Activated CD4-positive, alpha-beta memory T cell treated with anti-CD3 and anti-CD28 coated beads for 36 hours (primary cell): Measurements from ENCODE around the gene PHF8. TPM values are rescaled to one million over a fixed set of nuclear protein-coding genes. Genes with fewer than 3 reads are reported as not detected.
A peak's percentile ranks its signal among the peaks of the same experiment; 100 is the strongest.

ENCODE experiments used
- CTCF ChIA-PET: fragments of 350-600 bp; sonication (Branson Sonifier 250); formaldehyde crosslinking; loops from one replicate; lab custom pipeline; 2021; ENCODE audit warnings: antibody characterized with exemption, inconsistent platforms; lab: Charles Lee
- POLR2A ChIA-PET: fragments of 350-600 bp; sonication (Branson Sonifier 250); formaldehyde crosslinking; loops from one replicate; lab custom pipeline; 2021; ENCODE audit warnings: antibody characterized with exemption; lab: Charles Lee
- DNase-seq: peaks from one replicate; pipeline ENCODE4 v3.0.0-alpha.2; 2020
- H3K27ac Mint-ChIP-seq: one replicate; pipeline ENCODE4 v1.8.0; 2021; ENCODE audit warnings: mixed read lengths
- H3K27me3 Mint-ChIP-seq: one replicate; pipeline ENCODE4 v1.8.0; 2021; ENCODE audit warnings: mixed read lengths
- H3K36me3 Mint-ChIP-seq: one replicate; pipeline ENCODE4 v1.8.0; 2021; ENCODE audit warnings: mixed read lengths
- H3K4me1 Mint-ChIP-seq: one replicate; pipeline ENCODE4 v1.8.0; 2021; ENCODE audit warnings: low read depth, mixed read lengths
- H3K4me3 Mint-ChIP-seq: one replicate; pipeline ENCODE4 v1.8.0; 2021; ENCODE audit warnings: mild to moderate bottlenecking, mixed read lengths
- H3K9me3 Mint-ChIP-seq: one replicate; pipeline ENCODE4 v1.8.0; 2021; ENCODE audit warnings: mixed read lengths
- intact Hi-C: fragments of 100-400 bp; cut with micrococcal nuclease; formaldehyde crosslinking; loops from one replicate; pipeline ENCODE4 v1.15.1; 2023
- total RNA-seq, 2 experiments: library from RNA; stranded (reverse); gene quantifications; one replicate each; pipeline ENCODE4 v1.2.3, GENCODE V29; 2021

The PHF8 gene
- total RNA-seq, 2 experiments from 2014 or later, result 51.2 to 52.0 TPM

DNA sequence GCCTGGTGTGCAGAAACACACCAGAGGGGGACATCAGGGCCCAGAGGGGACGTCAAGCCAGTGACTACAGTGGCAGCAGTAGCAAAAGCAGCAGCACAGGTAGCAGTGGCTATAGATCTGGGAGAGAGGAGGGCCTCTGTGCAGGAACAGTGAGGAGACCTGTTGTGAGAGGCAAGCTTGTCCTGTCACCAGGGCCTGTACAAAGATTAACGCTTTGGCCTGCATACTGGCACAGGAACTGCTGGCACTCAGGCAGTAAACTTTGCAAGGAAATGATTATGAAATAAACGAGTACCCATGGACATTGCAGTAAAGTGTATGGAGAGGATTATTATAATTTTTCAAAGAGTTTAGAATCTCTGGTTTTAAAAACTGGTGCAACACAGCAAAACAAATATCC lies 5.5 kb upstream of the PHF8 start:
- CTCF ChIA-PET, result no interaction called here
- POLR2A ChIA-PET, result no interaction called here
- Mint-ChIP-seq H3K4me1 (peaks cover 9% of the 10 kb centered on the region), H3K36me3 (no peaks in the 10 kb centered on the region), H3K9me3 (no peaks in the 10 kb centered on the region), H3K4me3 (no peak overlapping the region), H3K27ac (no peak overlapping the region), H3K27me3 (no peaks in the 10 kb centered on the region)
- DNase-seq, result no peak
- intact Hi-C loops, result loop anchor here (10.0 kb wide), 3 partner anchors 395 to 965 kb away; partner anchors contain the start of genes RIBC1, SMC1A, TSPYL2 and TSR2

- intact Hi-C loops, result loop anchor here (10.0 kb wide), 3 partner anchors 396 to 964 kb away; partner anchors contain the start of genes RIBC1, SMC1A, TSPYL2 and TSR2
- H3K36me3 Mint-ChIP-seq, result no peaks in the 10 kb centered on the region
- H3K4me1 Mint-ChIP-seq, result peaks cover 9% of the 10 kb centered on the region
- no peak overlapping the region for H3K4me3 Mint-ChIP-seq
- ChIA-PET CTCF (no interaction called here), POLR2A (no interaction called here)
- no peaks in the 10 kb centered on the region for H3K27me3 Mint-ChIP-seq
- no peak overlapping the region for H3K27ac Mint-ChIP-seq
- no peaks in the 10 kb centered on the region for H3K9me3 Mint-ChIP-seq
- DNase-seq, result no peak
These were observed 4.1 kb upstream of the PHF8 start for GRCh38 chrX:54048412-54048811.

DNA sequence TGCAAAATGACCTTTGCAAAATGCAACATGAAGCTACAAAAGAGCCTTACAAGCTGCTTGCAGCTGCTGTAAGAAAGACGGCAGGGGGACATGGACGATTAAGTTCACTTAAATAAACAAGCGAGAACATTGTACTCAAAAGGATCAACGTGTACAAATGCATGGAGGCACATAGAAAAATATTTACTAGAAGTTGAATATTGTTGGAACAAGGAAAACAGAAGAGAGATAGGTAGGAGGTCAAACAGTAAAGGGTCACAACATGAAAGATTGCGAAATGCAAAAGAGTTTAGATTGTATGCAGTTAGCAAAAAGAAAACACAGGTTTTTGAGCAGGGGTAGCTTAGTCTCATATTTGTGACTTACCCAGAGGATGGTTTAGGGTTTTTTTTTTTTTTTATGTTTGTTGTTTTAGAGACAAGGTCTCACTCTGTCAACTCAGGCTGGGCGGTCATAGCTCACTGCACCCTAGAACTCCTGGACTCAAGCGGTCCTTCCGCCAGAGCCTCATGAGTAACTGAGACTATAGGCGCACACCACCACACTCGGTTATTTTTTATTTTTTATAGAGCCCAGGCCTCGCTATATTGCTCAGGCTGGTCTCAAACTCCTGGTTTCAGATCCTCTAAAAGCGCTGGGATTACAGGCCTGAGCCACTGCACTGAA lies 1.4 kb upstream of the PHF8 start:
- peaks cover 10% of the 10 kb centered on the region for H3K36me3 Mint-ChIP-seq
- H3K4me3 Mint-ChIP-seq, result peak overlapping the region; percentile 91
- H3K27me3 Mint-ChIP-seq, result no peaks in the 10 kb centered on the region
- CTCF ChIA-PET, result no interaction called here
- intact Hi-C loops, result loop anchor here (2.0 to 10.0 kb wide), 4 partner anchors 313 to 961 kb away; partner anchors contain the start of genes RIBC1, SMC1A, TSPYL2 and TSR2
- DNase-seq, result no peak
- peaks cover 17% of the 10 kb centered on the region for H3K4me1 Mint-ChIP-seq
- H3K27ac Mint-ChIP-seq, result peak overlapping the region; percentile 96
- H3K9me3 Mint-ChIP-seq, result no peaks in the 10 kb centered on the region
- POLR2A ChIA-PET, result interaction anchor here (1.0 to 1.6 kb wide), 2 partner anchors 116 to 136 kb away, joined by 3 to 5 read pairs; no protein-coding TSS in a partner anchor

DNA sequence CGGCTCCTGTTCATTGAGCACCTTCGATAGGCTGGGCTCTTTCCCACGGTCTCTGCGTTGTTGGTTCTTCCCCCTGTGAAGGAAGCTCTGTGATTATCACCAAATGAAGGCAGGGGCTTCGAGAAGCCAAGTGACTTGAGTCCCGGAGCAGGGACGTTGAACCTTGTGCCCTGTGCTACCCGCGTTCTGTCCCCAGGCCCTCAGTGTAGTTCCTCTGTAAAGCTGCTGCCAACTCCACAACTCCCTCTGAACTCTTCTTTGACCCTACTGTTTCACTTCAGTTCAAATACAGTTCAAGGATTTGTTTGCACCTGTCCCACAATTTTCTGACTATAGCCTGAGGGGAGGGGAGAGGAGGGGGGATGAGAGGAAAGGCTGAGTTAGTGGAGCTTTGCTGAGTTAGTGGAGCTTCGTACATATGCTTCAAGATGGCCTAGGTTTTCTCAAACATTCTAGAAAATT lies 635 bp upstream of the PHF8 start:
- Mint-ChIP-seq H3K4me1 (peaks cover 21% of the 10 kb centered on the region), H3K4me3 (peak overlapping the region; percentile 91), H3K9me3 (no peaks in the 10 kb centered on the region), H3K27ac (peak overlapping the region; percentile 96), H3K36me3 (peaks cover 13% of the 10 kb centered on the region), H3K27me3 (no peaks in the 10 kb centered on the region)
- intact Hi-C loops, result loop anchor here (1.0 to 10.0 kb wide), 9 partner anchors 138 to 960 kb away; partner anchors contain the start of genes APEX2, FAM120C, GNL3L and RIBC1
- no peak for DNase-seq
- ChIA-PET POLR2A (interaction anchor here (1.0 to 2.5 kb wide), 4 partner anchors 116 to 361 kb away, joined by 3 to 9 read pairs (median 4); no protein-coding TSS in a partner anchor), CTCF (no interaction called here)

DNA sequence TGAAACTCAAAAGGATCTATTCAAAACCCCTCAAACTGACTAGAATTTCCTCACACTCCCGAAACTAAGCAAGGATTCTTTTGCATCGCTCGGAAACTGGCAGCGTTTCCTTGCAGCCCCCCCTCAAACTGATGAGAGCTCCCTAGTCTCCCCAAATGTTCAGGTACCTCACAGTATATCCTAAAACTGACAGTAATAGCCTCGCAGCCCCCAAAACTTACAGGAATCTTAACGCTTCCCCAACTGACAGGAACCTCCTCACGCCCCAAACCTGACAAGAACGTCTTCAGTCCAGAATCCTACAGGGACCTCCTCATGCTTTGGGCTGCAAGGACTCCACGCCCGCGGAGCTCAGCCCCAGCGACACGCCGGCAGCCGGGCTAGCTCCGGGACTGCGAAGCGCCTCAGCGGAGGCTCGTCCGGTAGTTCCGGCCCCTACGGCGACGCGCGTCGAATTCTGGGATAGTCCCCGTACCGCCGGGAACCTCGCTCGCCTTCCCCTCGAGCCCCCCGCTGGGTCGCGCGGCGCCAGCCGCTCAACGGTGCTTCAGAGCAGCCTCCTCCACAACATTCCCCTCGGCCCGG lies 640 bp downstream of the PHF8 start:
- peak overlapping the region; percentile 91 for H3K4me3 Mint-ChIP-seq
- H3K27me3 Mint-ChIP-seq, result no peaks in the 10 kb centered on the region
- peak overlapping the region; percentile 96 for H3K27ac Mint-ChIP-seq
- intact Hi-C loops, result loop anchor here (1.0 to 10.0 kb wide), 9 partner anchors 140 to 959 kb away; partner anchors contain the start of genes APEX2, FAM120C, GNL3L and RIBC1
- H3K36me3 Mint-ChIP-seq, result peaks cover 15% of the 10 kb centered on the region
- ChIA-PET CTCF (interaction anchor here (1.8 to 2.3 kb wide), 2 partner anchors 14 to 397 kb away, joined by 6 read pairs; partner anchors contain the start of gene TSR2), POLR2A (interaction anchor here (1.0 to 2.5 kb wide), 4 partner anchors 134 to 359 kb away, joined by 4 to 9 read pairs (median 7); partner anchors contain the start of gene HUWE1)
- no peaks in the 10 kb centered on the region for H3K9me3 Mint-ChIP-seq
- H3K4me1 Mint-ChIP-seq, result peaks cover 21% of the 10 kb centered on the region
- DNase-seq, result peak; percentile 44

DNA sequence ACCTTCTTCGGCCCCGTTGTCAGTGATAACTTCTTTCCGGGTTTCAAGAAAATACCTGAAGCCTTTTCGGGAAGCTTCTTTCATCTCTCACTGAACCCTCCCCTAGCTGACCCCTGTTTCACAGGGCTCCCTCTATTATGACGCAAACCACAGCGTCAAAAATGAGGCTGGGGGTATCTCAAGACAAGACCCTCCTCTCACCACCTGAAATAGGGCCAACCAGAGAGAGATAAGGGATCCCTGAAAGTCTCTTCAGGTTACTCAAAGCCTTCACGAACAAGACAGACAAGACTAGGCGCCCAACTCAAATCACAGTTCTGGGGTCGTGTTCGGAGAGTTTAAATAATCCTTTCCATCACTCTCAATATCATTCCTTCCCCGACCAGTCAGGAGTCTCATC lies 1.2 kb downstream of the PHF8 start:
- intact Hi-C loops, result loop anchor here (5.0 to 10.0 kb wide), 4 partner anchors 402 to 959 kb away; partner anchors contain the start of genes APEX2, RIBC1, SMC1A and TSPYL2
- ChIA-PET POLR2A (interaction anchor here (0.6 to 2.5 kb wide), 6 partner anchors 135 to 766 kb away, joined by 3 to 9 read pairs (median 5); partner anchors contain the start of gene HUWE1), CTCF (interaction anchor here (0.7 to 2.3 kb wide), 3 partner anchors 13 to 398 kb away, joined by 4 to 6 read pairs (median 6); partner anchors contain the start of gene TSR2)
- peaks cover 15% of the 10 kb centered on the region for H3K36me3 Mint-ChIP-seq
- peak overlapping the region; percentile 91 for H3K4me3 Mint-ChIP-seq
- peaks cover 21% of the 10 kb centered on the region for H3K4me1 Mint-ChIP-seq
- DNase-seq, result no peak
- peak overlapping the region; percentile 96 for H3K27ac Mint-ChIP-seq
- no peaks in the 10 kb centered on the region for H3K9me3 Mint-ChIP-seq
- H3K27me3 Mint-ChIP-seq, result no peaks in the 10 kb centered on the region

- DNase-seq, result peak; percentile 65
- Mint-ChIP-seq H3K27ac (peak overlapping the region; percentile 96), H3K27me3 (no peaks in the 10 kb centered on the region), H3K9me3 (no peaks in the 10 kb centered on the region), H3K4me1 (peaks cover 22% of the 10 kb centered on the region), H3K36me3 (peaks cover 17% of the 10 kb centered on the region), H3K4me3 (peak overlapping the region; percentile 91)
- intact Hi-C loops, result loop anchor here (5.0 to 10.0 kb wide), 4 partner anchors 402 to 960 kb away; partner anchors contain the start of genes APEX2, RIBC1, SMC1A and TSPYL2
- CTCF ChIA-PET, result interaction anchor here (0.7 to 2.3 kb wide), 3 partner anchors 13 to 398 kb away, joined by 4 to 6 read pairs (median 6); partner anchors contain the start of gene TSR2
- POLR2A ChIA-PET, result interaction anchor here (0.6 to 2.5 kb wide), 5 partner anchors 328 to 766 kb away, joined by 3 to 9 read pairs (median 6); partner anchors contain the start of gene HUWE1
These were observed 1.7 kb downstream of the PHF8 start for GRCh38 chrX:54042609-54043021.

- intact Hi-C loops, result no loop called here
- Mint-ChIP-seq H3K4me3 (no peak overlapping the region), H3K36me3 (peaks cover 47% of the 10 kb centered on the region), H3K27me3 (no peaks in the 10 kb centered on the region), H3K27ac (no peak overlapping the region), H3K4me1 (peaks cover 6% of the 10 kb centered on the region), H3K9me3 (no peaks in the 10 kb centered on the region)
- POLR2A ChIA-PET, result no interaction called here
- DNase-seq, result no peak
- CTCF ChIA-PET, result interaction anchor here (2.0 kb wide), 1 partner anchor 12 kb away, joined by 6 read pairs; no protein-coding TSS in a partner anchor
These were observed 13.9 kb downstream of the PHF8 start for GRCh38 chrX:54030329-54030728.

- Mint-ChIP-seq H3K27me3 (no peaks in the 10 kb centered on the region), H3K9me3 (no peaks in the 10 kb centered on the region), H3K4me1 (peaks cover 6% of the 10 kb centered on the region), H3K4me3 (no peak overlapping the region), H3K36me3 (peaks cover 47% of the 10 kb centered on the region), H3K27ac (no peak overlapping the region)
- ChIA-PET CTCF (interaction anchor here (2.0 kb wide), 1 partner anchor 13 kb away, joined by 6 read pairs; no protein-coding TSS in a partner anchor), POLR2A (no interaction called here)
- intact Hi-C loops, result no loop called here
- no peak for DNase-seq
These were observed 14.6 kb downstream of the PHF8 start for GRCh38 chrX:54029529-54030143.

DNA sequence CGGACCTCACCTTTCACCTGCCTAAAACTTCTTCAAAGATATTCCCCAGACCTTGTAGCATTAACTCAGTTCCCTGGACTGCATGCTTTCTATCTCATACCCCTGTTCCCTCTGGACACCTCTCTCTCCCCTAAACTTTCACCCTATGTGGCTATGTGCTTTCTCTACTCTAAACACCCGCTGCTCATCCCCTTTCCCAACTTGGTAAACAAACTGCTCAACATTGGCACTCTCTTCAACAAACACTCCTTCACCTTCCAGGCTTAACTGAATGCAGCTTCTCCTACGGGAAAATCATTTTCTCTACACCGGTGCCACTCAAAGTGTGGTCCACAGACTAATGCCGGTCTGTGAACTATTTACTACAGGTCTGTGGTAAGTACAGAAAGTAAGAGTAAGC lies 19.9 kb downstream of the PHF8 start:
- peaks cover 35% of the 10 kb centered on the region for H3K36me3 Mint-ChIP-seq
- ChIA-PET CTCF (interaction anchor here (0.5 kb wide), 1 partner anchor 18 kb away, joined by 4 read pairs; no protein-coding TSS in a partner anchor), POLR2A (no interaction called here)
- H3K27me3 Mint-ChIP-seq, result no peaks in the 10 kb centered on the region
- no peaks in the 10 kb centered on the region for H3K9me3 Mint-ChIP-seq
- no peak for DNase-seq
- intact Hi-C loops, result no loop called here
- no peak overlapping the region for H3K27ac Mint-ChIP-seq
- peaks cover 3% of the 10 kb centered on the region for H3K4me1 Mint-ChIP-seq
- H3K4me3 Mint-ChIP-seq, result no peak overlapping the region

DNA sequence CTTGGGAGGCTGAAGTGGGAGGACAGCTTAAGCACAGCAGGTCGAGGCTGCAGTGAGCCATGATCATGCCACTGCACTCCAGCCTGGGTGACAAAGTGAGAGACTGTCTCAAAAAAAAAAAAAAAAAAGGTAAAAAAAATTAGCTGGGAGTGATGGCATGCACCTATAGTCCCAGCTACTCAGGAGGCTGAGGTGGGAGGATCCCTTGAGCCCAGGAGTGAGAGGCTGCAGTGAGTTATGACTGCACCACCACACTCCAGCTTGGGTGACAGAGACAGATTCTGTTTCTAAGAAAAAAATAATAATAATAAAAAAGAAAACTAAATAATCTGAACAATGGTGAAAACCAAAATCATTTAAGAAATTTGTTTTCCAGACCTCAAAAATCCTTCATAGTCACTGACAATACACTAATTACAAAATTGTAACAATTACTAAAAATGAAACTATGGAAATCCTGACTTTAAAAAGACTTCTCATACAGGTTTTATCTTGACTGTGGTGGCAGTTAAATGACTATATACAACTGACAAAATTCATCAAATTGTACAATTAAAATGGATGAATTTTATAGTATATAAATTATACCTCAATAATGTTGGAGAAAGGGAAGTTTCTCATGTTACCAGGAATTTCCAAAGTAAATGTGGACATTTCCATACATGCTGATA lies 31.3 kb downstream of the PHF8 start:
- H3K27ac Mint-ChIP-seq, result no peak overlapping the region
- ChIA-PET CTCF (no interaction called here), POLR2A (interaction anchor here (0.6 to 0.7 kb wide), 2 partner anchors 43 to 205 kb away, joined by 3 to 4 read pairs; no protein-coding TSS in a partner anchor)
- no peaks in the 10 kb centered on the region for H3K27me3 Mint-ChIP-seq
- DNase-seq, result peak; percentile 15
- intact Hi-C loops, result no loop called here
- H3K4me1 Mint-ChIP-seq, result no peaks in the 10 kb centered on the region
- no peak overlapping the region for H3K4me3 Mint-ChIP-seq
- no peaks in the 10 kb centered on the region for H3K9me3 Mint-ChIP-seq
- peaks cover 34% of the 10 kb centered on the region for H3K36me3 Mint-ChIP-seq
